GM12878 (cell line): ENCODE measurements around the gene COX18. TPM values are rescaled to one million over a fixed set of nuclear protein-coding genes. Genes with fewer than 3 reads are reported as not detected.

ENCODE experiments used
- CBX3 ChIP-seq: fragments of 200-600 bp; sonication (generic); IDR thresholded peaks from 2 replicates; pipeline ENCODE4 v1.6.1; 2016; ENCODE audit warnings: low read depth, borderline replicate concordance
- GATAD2B ChIP-seq: fragments of 450-650 bp; conservative IDR thresholded peaks from 2 replicates; pipeline ENCODE4 v1.6.1; 2017; ENCODE audit warnings: low read depth, mild to moderate bottlenecking, moderate library complexity
- NFYB ChIP-seq: IDR thresholded peaks from 2 replicates; pipeline ENCODE4 v1.6.1; 2011; ENCODE audit warnings: low read depth, mild to moderate bottlenecking, low read length, improper control_type of control experiment, moderate library complexity; ENCODE audit not compliant: insufficient read depth
- SREBF2 ChIP-seq: IDR thresholded peaks from 2 replicates; pipeline ENCODE4 v1.6.1; 2012; ENCODE audit warnings: mild to moderate bottlenecking, low read length
- ZNF274 ChIP-seq: IDR thresholded peaks from one replicate; pipeline ENCODE4 v1.8.0; 2011; ENCODE audit not compliant: insufficient read length, insufficient read depth
- polyA plus RNA-seq, 11 experiments: library from polyadenylated mRNA; depleted of rRNA in 4 of 11; unstranded in 6 of 11; stranded (reverse) in 5 of 11; fragments of >200 nt; fragmentation: Nextera tagmentation in 4 of 11; fragmentation: Illumina TruSeq in 1 of 11; extraction: Ambion mirVana in 4 of 11; extraction: Trizol in 1 of 11; gene quantifications; 1 replicate in 1 of 11; 2 replicates in 10 of 11; pipeline versions ENCODE4 v1.2.1 to v1.2.3, GENCODE V29; 2011 to 2016; ENCODE audit warnings: inconsistent platforms in 2 of 11, missing spikeins in 2 of 11, low read depth in 1 of 11
- total RNA-seq, 4 experiments: library from RNA; depleted of rRNA in 3 of 4; stranded (reverse); fragments of >200 nt in 3 of 4; fragmentation: Illumina TruSeq in 1 of 4; extraction: Trizol in 1 of 4; gene quantifications; 2 replicates each; pipeline versions ENCODE4 v1.2.1 to v1.2.3, GENCODE V29; 2013 to 2021
- TF ChIP-seq, protein P1 (sequence below): fragments of 450-650 bp; IDR thresholded peaks from 2 replicates; pipeline ENCODE4 v1.6.1; 2017; ENCODE audit warnings: mild to moderate bottlenecking, moderate library complexity
- TF ChIP-seq, protein P2 (sequence below): fragments of 450-650 bp; formaldehyde crosslinking; IDR thresholded peaks from 2 replicates; pipeline ENCODE4 v1.4.0; 2022; ENCODE audit warnings: mild to moderate bottlenecking, moderate library complexity

The COX18 gene
- total and polyA plus RNA-seq, 10 of the 15 experiments (the other 5 are each of a cell fraction or from before 2014, with no cell fraction given), result 7.2 to 36.4 (median 17.7) TPM

GRCh38 chr4:73006286-73006990 is 63.1 kb downstream of the COX18 start (continued):
- TF ChIP-seq, protein P1, sequence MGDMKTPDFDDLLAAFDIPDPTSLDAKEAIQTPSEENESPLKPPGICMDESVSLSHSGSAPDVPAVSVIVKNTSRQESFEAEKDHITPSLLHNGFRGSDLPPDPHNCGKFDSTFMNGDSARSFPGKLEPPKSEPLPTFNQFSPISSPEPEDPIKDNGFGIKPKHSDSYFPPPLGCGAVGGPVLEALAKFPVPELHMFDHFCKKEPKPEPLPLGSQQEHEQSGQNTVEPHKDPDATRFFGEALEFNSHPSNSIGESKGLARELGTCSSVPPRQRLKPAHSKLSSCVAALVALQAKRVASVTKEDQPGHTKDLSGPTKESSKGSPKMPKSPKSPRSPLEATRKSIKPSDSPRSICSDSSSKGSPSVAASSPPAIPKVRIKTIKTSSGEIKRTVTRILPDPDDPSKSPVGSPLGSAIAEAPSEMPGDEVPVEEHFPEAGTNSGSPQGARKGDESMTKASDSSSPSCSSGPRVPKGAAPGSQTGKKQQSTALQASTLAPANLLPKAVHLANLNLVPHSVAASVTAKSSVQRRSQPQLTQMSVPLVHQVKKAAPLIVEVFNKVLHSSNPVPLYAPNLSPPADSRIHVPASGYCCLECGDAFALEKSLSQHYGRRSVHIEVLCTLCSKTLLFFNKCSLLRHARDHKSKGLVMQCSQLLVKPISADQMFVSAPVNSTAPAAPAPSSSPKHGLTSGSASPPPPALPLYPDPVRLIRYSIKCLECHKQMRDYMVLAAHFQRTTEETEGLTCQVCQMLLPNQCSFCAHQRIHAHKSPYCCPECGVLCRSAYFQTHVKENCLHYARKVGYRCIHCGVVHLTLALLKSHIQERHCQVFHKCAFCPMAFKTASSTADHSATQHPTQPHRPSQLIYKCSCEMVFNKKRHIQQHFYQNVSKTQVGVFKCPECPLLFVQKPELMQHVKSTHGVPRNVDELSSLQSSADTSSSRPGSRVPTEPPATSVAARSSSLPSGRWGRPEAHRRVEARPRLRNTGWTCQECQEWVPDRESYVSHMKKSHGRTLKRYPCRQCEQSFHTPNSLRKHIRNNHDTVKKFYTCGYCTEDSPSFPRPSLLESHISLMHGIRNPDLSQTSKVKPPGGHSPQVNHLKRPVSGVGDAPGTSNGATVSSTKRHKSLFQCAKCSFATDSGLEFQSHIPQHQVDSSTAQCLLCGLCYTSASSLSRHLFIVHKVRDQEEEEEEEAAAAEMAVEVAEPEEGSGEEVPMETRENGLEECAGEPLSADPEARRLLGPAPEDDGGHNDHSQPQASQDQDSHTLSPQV, result no peak
- TF ChIP-seq ZNF274 (no peak), GATAD2B (0 out of 2 replicates have a peak, but pooled peaks have one; percentile 27), CBX3 (no peak), NFYB (no peak), SREBF2 (no peak)
- TF ChIP-seq, protein P2, sequence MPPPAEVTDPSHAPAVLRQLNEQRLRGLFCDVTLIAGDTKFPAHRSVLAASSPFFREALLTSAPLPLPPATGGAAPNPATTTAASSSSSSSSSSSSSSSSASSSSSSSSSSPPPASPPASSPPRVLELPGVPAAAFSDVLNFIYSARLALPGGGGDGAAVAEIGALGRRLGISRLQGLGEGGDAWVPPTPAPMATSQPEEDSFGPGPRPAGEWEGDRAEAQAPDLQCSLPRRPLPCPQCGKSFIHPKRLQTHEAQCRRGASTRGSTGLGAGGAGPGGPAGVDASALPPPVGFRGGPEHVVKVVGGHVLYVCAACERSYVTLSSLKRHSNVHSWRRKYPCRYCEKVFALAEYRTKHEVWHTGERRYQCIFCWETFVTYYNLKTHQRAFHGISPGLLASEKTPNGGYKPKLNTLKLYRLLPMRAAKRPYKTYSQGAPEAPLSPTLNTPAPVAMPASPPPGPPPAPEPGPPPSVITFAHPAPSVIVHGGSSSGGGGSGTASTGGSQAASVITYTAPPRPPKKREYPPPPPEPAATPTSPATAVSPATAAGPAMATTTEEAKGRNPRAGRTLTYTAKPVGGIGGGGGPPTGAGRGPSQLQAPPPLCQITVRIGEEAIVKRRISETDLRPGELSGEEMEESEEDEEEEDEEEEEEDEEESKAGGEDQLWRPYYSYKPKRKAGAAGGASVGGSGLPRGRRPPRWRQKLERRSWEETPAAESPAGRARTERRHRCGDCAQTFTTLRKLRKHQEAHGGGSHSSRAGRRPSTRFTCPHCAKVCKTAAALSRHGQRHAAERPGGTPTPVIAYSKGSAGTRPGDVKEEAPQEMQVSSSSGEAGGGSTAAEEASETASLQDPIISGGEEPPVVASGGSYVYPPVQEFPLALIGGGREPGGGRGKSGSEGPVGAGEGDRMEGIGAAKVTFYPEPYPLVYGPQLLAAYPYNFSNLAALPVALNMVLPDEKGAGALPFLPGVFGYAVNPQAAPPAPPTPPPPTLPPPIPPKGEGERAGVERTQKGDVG (CRISPR knock-in tag), result no peak
